HepG2 (cell line): ENCODE data around the gene COPS6. TPM values are rescaled to one million over a fixed set of nuclear protein-coding genes. Genes with fewer than 3 reads are reported as not detected.

Experiments used
- AKAP8 ChIP-seq: sonication (generic); formaldehyde crosslinking; IDR thresholded peaks from 2 replicates; pipeline ENCODE4 v1.5.1; 2020; ENCODE audit warnings: mild to moderate bottlenecking, missing genetic modification reagents
- ATF1 ChIP-seq: IDR thresholded peaks from 2 replicates; pipeline ENCODE4 v1.6.1; 2016; ENCODE audit warnings: mild to moderate bottlenecking, control low read depth
- BCL3 ChIP-seq: sonication (generic); formaldehyde crosslinking; IDR thresholded peaks from 2 replicates; pipeline ENCODE4 v1.5.1; 2020; ENCODE audit warnings: mild to moderate bottlenecking, missing genetic modification reagents, moderate library complexity
- GFI1 ChIP-seq: sonication (generic); formaldehyde crosslinking; IDR thresholded peaks from 2 replicates; pipeline ENCODE4 v1.5.0; 2020; ENCODE audit warnings: missing genetic modification reagents, mild to moderate bottlenecking, borderline replicate concordance
- HNF1B ChIP-seq: sonication (generic); formaldehyde crosslinking; IDR thresholded peaks from 2 replicates; pipeline ENCODE4 v1.5.1; 2020; ENCODE audit warnings: mild to moderate bottlenecking, moderate library complexity, missing genetic modification reagents
- IRF2 ChIP-seq: IDR thresholded peaks from 2 replicates; pipeline ENCODE4 v1.6.1; 2018; ENCODE audit warnings: missing genetic modification reagents, missing compliant biosample characterization
- KDM1A ChIP-seq: IDR thresholded peaks from 2 replicates; pipeline ENCODE4 v1.6.1; 2016; ENCODE audit warnings: missing compliant biosample characterization
- MTERF4 ChIP-seq: sonication (generic); formaldehyde crosslinking; IDR thresholded peaks from 2 replicates; pipeline ENCODE4 v1.8.0; 2023; ENCODE audit warnings: mild to moderate bottlenecking, missing genetic modification reagents
- NFE2 ChIP-seq: sonication (generic); formaldehyde crosslinking; IDR thresholded peaks from 2 replicates; pipeline ENCODE4 v1.4.0; 2020; ENCODE audit warnings: missing genetic modification reagents
- NRL ChIP-seq: sonication (generic); formaldehyde crosslinking; IDR thresholded peaks from 2 replicates; pipeline ENCODE4 v1.5.0; 2020; ENCODE audit warnings: missing genetic modification reagents, mild to moderate bottlenecking, moderate library complexity, borderline replicate concordance
- PATZ1 ChIP-seq: sonication (generic); formaldehyde crosslinking; IDR thresholded peaks from 2 replicates; pipeline ENCODE4 v1.4.0; 2020; ENCODE audit warnings: missing genetic modification reagents
- POLR2AphosphoS2 ChIP-seq: IDR thresholded peaks from 2 replicates; pipeline ENCODE4 v1.6.1; 2011; ENCODE audit warnings: low read depth, low read length, improper control_type of control experiment
- RXRB ChIP-seq: IDR thresholded peaks from 2 replicates; pipeline ENCODE4 v1.6.1; 2016; ENCODE audit warnings: borderline replicate concordance, missing genetic modification reagents, missing compliant biosample characterization
- SAP130 ChIP-seq: IDR thresholded peaks from 2 replicates; pipeline ENCODE4 v1.6.1; 2016; ENCODE audit warnings: low read depth
- SYNCRIP ChIP-seq: fragments of 200-400 bp; formaldehyde crosslinking; IDR thresholded peaks from 2 replicates; pipeline ENCODE4 v1.6.1; 2018; ENCODE audit warnings: mild to moderate bottlenecking, low read depth, low read length; ENCODE audit not compliant: insufficient read depth
- ZNF251 ChIP-seq: sonication (generic); formaldehyde crosslinking; IDR thresholded peaks from 2 replicates; pipeline ENCODE4 v1.9.0; 2021; ENCODE audit warnings: mild to moderate bottlenecking, missing genetic modification reagents
- ZNF276 ChIP-seq: sonication (generic); formaldehyde crosslinking; IDR thresholded peaks from 2 replicates; pipeline ENCODE4 v1.4.0; 2020; ENCODE audit warnings: mild to moderate bottlenecking, low read depth, missing genetic modification reagents
- ZNF33A ChIP-seq: sonication (generic); formaldehyde crosslinking; IDR thresholded peaks from 2 replicates; pipeline ENCODE4 v1.5.1; 2020; ENCODE audit warnings: missing genetic modification reagents, mild to moderate bottlenecking, moderate library complexity, borderline replicate concordance
- ZNF430 ChIP-seq: sonication (generic); formaldehyde crosslinking; IDR thresholded peaks from 2 replicates; pipeline ENCODE4 v1.9.0; 2021; ENCODE audit warnings: mild to moderate bottlenecking, missing genetic modification reagents
- ZNF576 ChIP-seq: sonication (generic); formaldehyde crosslinking; IDR thresholded peaks from 2 replicates; pipeline ENCODE4 v1.4.0; 2020; ENCODE audit warnings: mild to moderate bottlenecking, missing genetic modification reagents
- ZNF619 ChIP-seq: sonication (generic); formaldehyde crosslinking; IDR thresholded peaks from 2 replicates; pipeline ENCODE4 v1.4.0; 2020; ENCODE audit warnings: mild to moderate bottlenecking, missing genetic modification reagents
- ZNF792 ChIP-seq: IDR thresholded peaks from 2 replicates; pipeline ENCODE4 v1.6.1; 2016
- ZSCAN20 ChIP-seq: sonication (generic); formaldehyde crosslinking; IDR thresholded peaks from 2 replicates; pipeline ENCODE4 v1.4.0; 2020; ENCODE audit warnings: missing genetic modification reagents, mild to moderate bottlenecking, borderline replicate concordance
- polyA plus RNA-seq, 8 experiments: library from polyadenylated mRNA; depleted of rRNA in 3 of 8; stranded (reverse) in 7 of 8; unstranded in 1 of 8; fragments of >200 nt; fragmentation: Illumina TruSeq in 4 of 8; extraction: Trizol in 4 of 8; gene quantifications; 2 replicates each; pipeline versions ENCODE4 v1.2.1 to v1.2.3, GENCODE V29; 2011 to 2016; ENCODE audit warnings: low read depth in 4 of 8, missing spikeins in 1 of 8, mixed read lengths in 1 of 8; ENCODE audit not compliant: insufficient read depth in 1 of 8
- total RNA-seq, 5 experiments: library from RNA; depleted of rRNA; stranded (reverse); fragments of >200 nt; fragmentation: Illumina TruSeq; extraction: Trizol; gene quantifications; 2 replicates each; pipeline ENCODE4 v1.2.3, GENCODE V29; 2016; ENCODE audit warnings: low read depth in 1 of 5

Gene COPS6
- total and polyA plus RNA-seq, 2 of the 13 experiments (the other 11 are each of a cell fraction or from before 2014, with no cell fraction given), result 33.4 to 117 TPM

GRCh38 chr7:100122067-100122466 lies 33.3 kb downstream of the COPS6 start (continued):
- TF ChIP-seq AKAP8 (CRISPR knock-in tag) (peak; percentile 61; the same call in 1 of the 2 replicates), ZNF576 (CRISPR knock-in tag) (no peak), GFI1 (CRISPR knock-in tag) (no peak), HNF1B (0 out of 2 replicates have a peak, but pooled peaks have one; percentile 11), SYNCRIP (no peak), ZNF792 (CRISPR knock-in tag) (peak; percentile 33), ZSCAN20 (CRISPR knock-in tag) (no peak), PATZ1 (CRISPR knock-in tag) (peak; percentile 99), NFE2 (CRISPR knock-in tag) (no peak), RXRB (CRISPR knock-in tag) (0 out of 2 replicates have a peak, but pooled peaks have one; percentile 19), ZNF430 (no peak; the same call in 1 of the 2 replicates), ZNF33A (CRISPR knock-in tag) (no peak), ZNF619 (CRISPR knock-in tag) (no peak), ZNF251 (CRISPR knock-in tag) (no peak), KDM1A (CRISPR knock-in tag) (no peak), IRF2 (peak; percentile 55; the same call in 1 of the 2 replicates), SAP130 (peak; percentile 84), BCL3 (no peak), ZNF276 (CRISPR knock-in tag) (no peak), POLR2AphosphoS2 (no peak), NRL (CRISPR knock-in tag) (no peak), ATF1 (CRISPR knock-in tag) (no peak), MTERF4 (CRISPR knock-in tag) (no peak)
